Dedifferentiated amniotic fluid mesenchymal stem cell (primary cell): ENCODE results near the gene AMIGO1.
"Not testable (repeated sequence)": the region's sequence is repeated elsewhere in the genome, so short reads cannot be mapped to it uniquely, and the experiment has no call there.

Experiments used
- DNase-seq: peaks from one replicate; pipeline ENCODE4 v3.0.0-alpha.2; 2016; ENCODE audit errors: extremely low spot score

AMIGO1 gene

GRCh38 chr1:109483672-109484518, 25.6 kb downstream of the AMIGO1 start, which contains the start of gene ATXN7L2:
Gene ATXN7L2, plus strand, starts transcription at chr1:109483905. Its CDS starts 49 bp downstream, at chr1:109483954.
- peak; percentile 84 for DNase-seq

- no peak for DNase-seq
Observed at GRCh38 chr1:109482791-109483671, 26.5 kb downstream of the AMIGO1 start.

- DNase-seq: no peak
Observed at GRCh38 chr1:109482242-109482641, 27.3 kb downstream of the AMIGO1 start.

GRCh38 chr1:109481646-109482045, 27.9 kb downstream of the AMIGO1 start:
- DNase-seq: no peak

- DNase-seq: no peak
Observed at GRCh38 chr1:109479901-109480300, 29.6 kb downstream of the AMIGO1 start.

GRCh38 chr1:109479311-109479710, 30.2 kb downstream of the AMIGO1 start:
- no peak for DNase-seq

GRCh38 chr1:109478806-109479205, 30.7 kb downstream of the AMIGO1 start:
- no peak for DNase-seq

- DNase-seq: no peak
Observed at GRCh38 chr1:109477821-109478220, 31.7 kb downstream of the AMIGO1 start.

- DNase-seq: no peak
Observed at GRCh38 chr1:109476825-109477224, 32.7 kb downstream of the AMIGO1 start.

- no peak for DNase-seq
Observed at GRCh38 chr1:109475261-109475660, 34.3 kb downstream of the AMIGO1 start.

GRCh38 chr1:109474697-109475096, 34.8 kb downstream of the AMIGO1 start:
- DNase-seq: no peak

- DNase-seq: not testable (repeated sequence)
Observed at GRCh38 chr1:109473284-109474057, 36.1 kb downstream of the AMIGO1 start.

GRCh38 chr1:109472779-109473178, 36.7 kb downstream of the AMIGO1 start:
- no peak for DNase-seq

- no peak for DNase-seq
Observed at GRCh38 chr1:109470245-109470644, 39.3 kb downstream of the AMIGO1 start.

- DNase-seq: no peak
Observed at GRCh38 chr1:109468903-109469302, 40.6 kb downstream of the AMIGO1 start.

GRCh38 chr1:109468061-109468460, 41.5 kb downstream of the AMIGO1 start:
- DNase-seq: no peak

- DNase-seq: no peak
Observed at GRCh38 chr1:109467301-109467777, 42.2 kb downstream of the AMIGO1 start.

GRCh38 chr1:109466452-109467300, 42.9 kb downstream of the AMIGO1 start, which contains the start of gene SYPL2:
Gene SYPL2, plus strand, starts transcription at chr1:109466546. Its CDS starts 298 bp downstream, at chr1:109466844.
- DNase-seq: no peak

GRCh38 chr1:109466125-109466451, 43.4 kb downstream of the AMIGO1 start:
- no peak for DNase-seq

- DNase-seq: no peak
Observed at GRCh38 chr1:109457819-109458218, 51.7 kb downstream of the AMIGO1 start.
